ENCODE data around the gene MED31.
"Not testable (repeated sequence)": the region's sequence is repeated elsewhere in the genome, so short reads cannot be mapped to it uniquely, and the experiment has no call there.

MED31 gene

DNA sequence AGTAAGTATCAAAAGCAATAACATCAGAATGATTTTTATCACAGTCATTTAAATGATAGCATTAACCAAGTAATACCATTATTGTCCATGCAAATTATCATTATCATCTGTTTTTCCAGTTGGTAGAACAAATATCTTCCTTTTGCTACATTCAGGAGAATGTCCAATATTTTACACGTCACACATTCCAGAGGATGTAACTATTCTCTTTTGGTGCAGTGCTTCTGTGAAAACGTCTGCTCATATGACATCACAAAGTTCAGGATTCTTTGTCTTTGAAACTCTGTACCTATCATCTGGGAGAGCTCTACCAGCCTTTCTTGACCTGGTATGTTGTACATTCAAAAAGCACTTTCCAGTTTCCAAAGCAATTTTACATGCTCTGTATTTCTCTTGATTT, 54.9 kb downstream of the MED31 start:
- no peak for DNase-seq (ENCODE audit: low read depth)
- no peak for TF ChIP-seq MYC (IDR thresholded peaks at IDR 0.05; ENCODE audit: low read depth, low read length)
- H3K4me3 ChIP-seq (ENCODE audit: low read depth, low read length), result no peak overlapping the region

DNA sequence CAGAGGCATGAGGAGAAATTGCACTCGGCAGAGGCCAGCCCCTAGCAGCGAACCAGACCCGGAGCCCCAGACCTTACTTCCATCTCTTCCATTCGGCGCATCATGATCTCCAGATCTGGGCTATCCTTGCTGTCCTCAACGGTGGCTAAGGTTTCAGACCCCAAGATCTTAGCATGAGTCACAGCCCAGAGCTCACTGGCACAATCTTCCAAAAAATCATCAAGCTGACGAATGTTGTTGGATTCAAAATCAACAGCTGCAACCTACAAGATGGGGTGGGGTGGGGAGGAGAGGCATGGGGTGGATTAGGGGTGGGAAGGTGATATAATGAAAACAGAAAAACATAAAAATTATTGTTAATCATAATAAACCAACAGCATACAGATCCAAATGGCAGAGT, 55.3 kb downstream of the MED31 start:
- TF ChIP-seq, protein P1, sequence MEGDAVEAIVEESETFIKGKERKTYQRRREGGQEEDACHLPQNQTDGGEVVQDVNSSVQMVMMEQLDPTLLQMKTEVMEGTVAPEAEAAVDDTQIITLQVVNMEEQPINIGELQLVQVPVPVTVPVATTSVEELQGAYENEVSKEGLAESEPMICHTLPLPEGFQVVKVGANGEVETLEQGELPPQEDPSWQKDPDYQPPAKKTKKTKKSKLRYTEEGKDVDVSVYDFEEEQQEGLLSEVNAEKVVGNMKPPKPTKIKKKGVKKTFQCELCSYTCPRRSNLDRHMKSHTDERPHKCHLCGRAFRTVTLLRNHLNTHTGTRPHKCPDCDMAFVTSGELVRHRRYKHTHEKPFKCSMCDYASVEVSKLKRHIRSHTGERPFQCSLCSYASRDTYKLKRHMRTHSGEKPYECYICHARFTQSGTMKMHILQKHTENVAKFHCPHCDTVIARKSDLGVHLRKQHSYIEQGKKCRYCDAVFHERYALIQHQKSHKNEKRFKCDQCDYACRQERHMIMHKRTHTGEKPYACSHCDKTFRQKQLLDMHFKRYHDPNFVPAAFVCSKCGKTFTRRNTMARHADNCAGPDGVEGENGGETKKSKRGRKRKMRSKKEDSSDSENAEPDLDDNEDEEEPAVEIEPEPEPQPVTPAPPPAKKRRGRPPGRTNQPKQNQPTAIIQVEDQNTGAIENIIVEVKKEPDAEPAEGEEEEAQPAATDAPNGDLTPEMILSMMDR (IDR thresholded peaks at IDR 0.05; ENCODE audit: low read depth, low read length), result no peak
- TF ChIP-seq MYC (IDR thresholded peaks at IDR 0.05; ENCODE audit: low read depth, low read length) (no peak), POLR2A (IDR thresholded peaks at IDR 0.05; ENCODE audit: extremely low read depth, insufficient read length) (no peak)
- TF ChIP-seq, protein P2, sequence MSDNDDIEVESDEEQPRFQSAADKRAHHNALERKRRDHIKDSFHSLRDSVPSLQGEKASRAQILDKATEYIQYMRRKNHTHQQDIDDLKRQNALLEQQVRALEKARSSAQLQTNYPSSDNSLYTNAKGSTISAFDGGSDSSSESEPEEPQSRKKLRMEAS (IDR thresholded peaks at IDR 0.05; ENCODE audit: low read depth, low read length), result no peak
- DNase-seq (ENCODE audit: low read depth), result no peak

DNA sequence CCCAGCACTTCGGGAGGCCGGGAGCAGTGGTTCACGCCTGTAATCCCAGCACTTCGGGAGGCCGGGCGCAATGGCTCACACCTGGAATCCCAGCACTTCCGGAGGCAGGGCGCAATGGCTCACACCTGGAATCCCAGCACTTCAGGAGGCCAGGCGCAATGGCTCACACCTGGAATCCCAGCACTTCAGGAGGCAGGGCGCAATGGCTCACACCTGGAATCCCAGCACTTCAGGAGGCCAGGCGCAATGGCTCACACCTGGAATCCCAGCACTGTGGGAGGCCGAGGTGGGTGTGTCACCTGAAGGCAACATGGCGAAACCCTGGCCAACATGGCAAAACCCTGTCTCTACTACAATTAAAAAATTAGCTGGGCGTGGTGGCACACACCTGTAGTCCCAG, 58.0 kb downstream of the MED31 start:
- H3K4me3 ChIP-seq (ENCODE audit: low read depth, low read length); DNase-seq (ENCODE audit: low read depth): not testable (repeated sequence)

More for the DNA sequence above, 55.3 kb downstream of the MED31 start:
- H3K4me3 ChIP-seq (ENCODE audit: low read depth, low read length), result no peak overlapping the region
